GM13977 (cell line): Measurements from ENCODE around the gene SCARB1.
"Not testable (repeated sequence)": the region's sequence is repeated elsewhere in the genome, so short reads cannot be mapped to it uniquely, and the experiment has no call there.

Experiments used
- DNase-seq: peaks from one replicate; pipeline ENCODE4 v3.0.0; 2012; ENCODE audit warnings: low spot score
- in situ Hi-C: fragments of 300-500 bp; cut with MboI; formaldehyde crosslinking; loops from one replicate; pipeline ENCODE4 v1.12.0; 2022; ENCODE audit warnings: low sequenced_read_pairs, low pct_unique_long_range_greater_than_20kb, mixed read lengths, inconsistent platforms; ENCODE audit not compliant: unreplicated experiment
- TF ChIP-seq, protein P1 (sequence below): IDR thresholded peaks from 2 replicates; pipeline ENCODE4 v1.5.1; 2012; ENCODE audit warnings: mild to moderate bottlenecking, control low read depth; ENCODE audit not compliant: insufficient read depth; ENCODE audit errors: extremely low read depth, missing control alignments

The SCARB1 gene, protein sequence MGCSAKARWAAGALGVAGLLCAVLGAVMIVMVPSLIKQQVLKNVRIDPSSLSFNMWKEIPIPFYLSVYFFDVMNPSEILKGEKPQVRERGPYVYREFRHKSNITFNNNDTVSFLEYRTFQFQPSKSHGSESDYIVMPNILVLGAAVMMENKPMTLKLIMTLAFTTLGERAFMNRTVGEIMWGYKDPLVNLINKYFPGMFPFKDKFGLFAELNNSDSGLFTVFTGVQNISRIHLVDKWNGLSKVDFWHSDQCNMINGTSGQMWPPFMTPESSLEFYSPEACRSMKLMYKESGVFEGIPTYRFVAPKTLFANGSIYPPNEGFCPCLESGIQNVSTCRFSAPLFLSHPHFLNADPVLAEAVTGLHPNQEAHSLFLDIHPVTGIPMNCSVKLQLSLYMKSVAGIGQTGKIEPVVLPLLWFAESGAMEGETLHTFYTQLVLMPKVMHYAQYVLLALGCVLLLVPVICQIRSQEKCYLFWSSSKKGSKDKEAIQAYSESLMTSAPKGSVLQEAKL

DNA sequence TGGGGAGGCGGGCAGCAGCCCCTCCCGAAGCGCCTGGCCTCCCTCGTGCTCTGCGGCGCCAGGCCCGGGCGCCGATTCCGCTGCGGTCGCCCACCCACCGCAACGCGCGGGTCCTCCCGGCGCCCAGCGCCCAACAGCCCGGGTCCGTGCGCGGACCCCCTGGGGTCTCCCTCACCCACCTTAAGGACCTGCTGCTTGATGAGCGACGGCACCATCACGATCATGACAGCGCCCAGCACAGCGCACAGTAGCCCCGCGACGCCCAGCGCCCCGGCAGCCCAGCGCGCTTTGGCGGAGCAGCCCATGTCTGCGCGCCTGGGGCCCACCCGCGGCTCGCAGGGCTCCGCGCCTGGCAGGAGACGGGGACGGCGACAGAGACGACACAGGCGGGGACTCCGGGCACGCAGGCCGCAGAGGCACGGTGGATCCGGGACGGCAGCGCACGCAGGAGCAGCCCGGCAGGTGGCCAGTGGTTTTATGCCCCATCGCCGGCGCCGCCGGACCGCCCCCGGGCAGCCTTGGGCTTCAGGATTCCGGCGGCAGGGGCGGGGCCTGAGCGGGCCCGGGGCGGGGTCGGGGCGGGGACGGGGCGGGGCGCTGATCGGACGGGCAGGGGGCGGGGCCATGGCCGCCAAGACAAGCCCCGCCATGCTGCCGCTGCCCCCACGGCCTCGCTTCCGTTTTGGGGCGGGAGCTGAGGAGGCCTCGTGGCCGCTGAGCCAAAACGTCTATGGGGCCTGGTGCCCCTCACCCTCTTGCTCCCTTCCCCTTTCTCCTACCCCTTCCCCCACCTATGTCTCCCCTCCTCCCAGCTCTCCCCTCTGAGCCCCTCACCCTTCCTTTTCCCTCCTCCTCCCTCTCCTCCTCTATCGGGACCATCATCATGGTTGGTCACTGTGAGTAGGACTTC, at the start of gene SCARB1:
Gene SCARB1 (minus strand): TSS at position 449 of the 910 bp plus-strand sequence. CDS start 144 bp downstream, at position 305.
- DNase-seq: peak; percentile 99
- in situ Hi-C loops: no loop called here
- TF ChIP-seq, protein P1, sequence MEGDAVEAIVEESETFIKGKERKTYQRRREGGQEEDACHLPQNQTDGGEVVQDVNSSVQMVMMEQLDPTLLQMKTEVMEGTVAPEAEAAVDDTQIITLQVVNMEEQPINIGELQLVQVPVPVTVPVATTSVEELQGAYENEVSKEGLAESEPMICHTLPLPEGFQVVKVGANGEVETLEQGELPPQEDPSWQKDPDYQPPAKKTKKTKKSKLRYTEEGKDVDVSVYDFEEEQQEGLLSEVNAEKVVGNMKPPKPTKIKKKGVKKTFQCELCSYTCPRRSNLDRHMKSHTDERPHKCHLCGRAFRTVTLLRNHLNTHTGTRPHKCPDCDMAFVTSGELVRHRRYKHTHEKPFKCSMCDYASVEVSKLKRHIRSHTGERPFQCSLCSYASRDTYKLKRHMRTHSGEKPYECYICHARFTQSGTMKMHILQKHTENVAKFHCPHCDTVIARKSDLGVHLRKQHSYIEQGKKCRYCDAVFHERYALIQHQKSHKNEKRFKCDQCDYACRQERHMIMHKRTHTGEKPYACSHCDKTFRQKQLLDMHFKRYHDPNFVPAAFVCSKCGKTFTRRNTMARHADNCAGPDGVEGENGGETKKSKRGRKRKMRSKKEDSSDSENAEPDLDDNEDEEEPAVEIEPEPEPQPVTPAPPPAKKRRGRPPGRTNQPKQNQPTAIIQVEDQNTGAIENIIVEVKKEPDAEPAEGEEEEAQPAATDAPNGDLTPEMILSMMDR: peak; percentile 16

DNA sequence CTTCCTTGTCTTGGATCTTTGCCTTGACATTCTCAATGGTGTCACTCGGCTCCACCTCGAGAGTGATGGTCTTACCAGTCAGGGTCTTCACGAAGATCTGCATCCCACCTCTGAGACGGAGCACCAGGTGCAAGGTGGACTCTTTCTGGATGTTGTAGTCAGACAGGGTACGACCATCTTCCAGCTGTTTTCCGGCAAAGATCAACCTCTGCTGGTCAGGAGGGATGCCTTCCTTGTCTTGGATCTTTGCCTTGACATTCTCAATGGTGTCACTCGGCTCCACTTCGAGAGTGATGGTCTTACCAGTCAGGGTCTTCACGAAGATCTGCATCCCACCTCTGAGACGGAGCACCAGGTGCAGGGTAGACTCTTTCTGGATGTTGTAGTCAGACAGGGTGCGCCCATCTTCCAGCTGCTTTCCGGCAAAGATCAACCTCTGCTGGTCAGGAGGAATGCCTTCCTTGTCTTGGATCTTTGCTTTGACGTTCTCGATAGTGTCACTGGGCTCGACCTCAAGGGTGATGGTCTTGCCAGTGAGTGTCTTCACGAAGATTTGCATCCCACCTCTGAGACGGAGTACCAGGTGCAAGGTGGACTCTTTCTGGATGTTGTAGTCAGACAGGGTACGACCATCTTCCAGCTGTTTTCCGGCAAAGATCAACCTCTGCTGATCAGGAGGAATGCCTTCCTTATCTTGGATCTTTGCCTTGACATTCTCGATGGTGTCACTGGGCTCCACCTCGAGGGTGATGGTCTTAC, 49.0 kb upstream of the SCARB1 start:
- DNase-seq, in situ Hi-C loops: not testable (repeated sequence)

DNA sequence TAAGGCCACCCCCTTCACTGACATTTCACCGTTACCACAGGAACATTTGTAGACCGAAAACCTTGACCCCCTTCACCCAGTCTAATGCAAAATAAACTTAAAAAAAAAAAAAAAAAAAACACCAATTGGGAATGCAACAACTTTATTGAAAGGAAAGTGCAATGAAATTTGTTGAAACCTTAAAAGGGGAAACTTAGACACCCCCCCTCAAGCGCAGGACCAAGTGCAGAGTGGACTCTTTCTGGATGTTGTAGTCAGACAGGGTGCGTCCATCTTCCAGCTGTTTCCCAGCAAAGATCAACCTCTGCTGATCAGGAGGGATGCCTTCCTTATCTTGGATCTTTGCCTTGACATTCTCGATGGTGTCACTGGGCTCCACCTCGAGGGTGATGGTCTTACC, 47.9 kb upstream of the SCARB1 start:
- DNase-seq, in situ Hi-C loops: not testable (repeated sequence)

DNA sequence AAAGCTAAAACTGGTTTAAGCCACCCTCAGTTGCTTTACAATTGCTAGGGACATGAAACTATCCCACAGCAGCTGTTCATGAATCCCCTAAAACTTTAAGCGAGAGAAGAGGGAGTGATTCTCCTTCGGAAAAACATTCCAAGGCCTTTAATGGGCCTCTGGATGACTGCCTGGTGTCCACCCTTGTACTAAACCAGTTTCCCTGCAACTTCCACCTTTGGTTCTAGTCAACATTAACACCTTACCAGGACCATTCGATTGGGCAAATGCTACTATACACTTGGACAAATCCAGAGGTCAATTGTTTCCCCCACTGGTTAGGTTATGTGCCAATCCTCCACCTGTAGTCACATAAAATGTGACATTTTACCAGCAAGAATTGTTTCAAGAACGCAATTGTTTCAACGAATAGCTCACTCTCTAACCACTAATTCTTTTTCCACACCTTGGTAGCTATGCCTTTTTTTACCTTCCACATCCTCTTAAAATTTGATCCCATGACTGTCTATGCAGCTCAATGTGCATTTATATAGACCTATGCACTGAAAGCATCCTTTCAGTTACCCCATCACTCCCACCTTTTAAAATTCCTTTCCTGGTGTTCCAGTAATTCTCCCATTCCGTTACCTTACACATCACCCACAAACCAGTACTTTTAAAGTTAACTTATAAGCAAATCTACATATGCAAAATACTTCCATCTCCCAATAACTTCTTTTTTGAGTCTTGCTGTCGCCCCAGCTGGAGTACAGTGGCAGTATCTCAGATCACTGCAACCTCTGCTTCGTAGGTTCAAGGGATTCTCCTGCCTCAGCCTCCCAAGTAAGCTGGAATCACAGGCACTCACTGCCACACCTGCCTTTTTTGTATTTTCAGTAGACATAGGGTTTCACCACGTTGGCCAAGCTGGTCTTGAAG, 47.2 kb upstream of the SCARB1 start:
- TF ChIP-seq, protein P1: no peak
- no peak for DNase-seq
- in situ Hi-C loops: no loop called here

DNA sequence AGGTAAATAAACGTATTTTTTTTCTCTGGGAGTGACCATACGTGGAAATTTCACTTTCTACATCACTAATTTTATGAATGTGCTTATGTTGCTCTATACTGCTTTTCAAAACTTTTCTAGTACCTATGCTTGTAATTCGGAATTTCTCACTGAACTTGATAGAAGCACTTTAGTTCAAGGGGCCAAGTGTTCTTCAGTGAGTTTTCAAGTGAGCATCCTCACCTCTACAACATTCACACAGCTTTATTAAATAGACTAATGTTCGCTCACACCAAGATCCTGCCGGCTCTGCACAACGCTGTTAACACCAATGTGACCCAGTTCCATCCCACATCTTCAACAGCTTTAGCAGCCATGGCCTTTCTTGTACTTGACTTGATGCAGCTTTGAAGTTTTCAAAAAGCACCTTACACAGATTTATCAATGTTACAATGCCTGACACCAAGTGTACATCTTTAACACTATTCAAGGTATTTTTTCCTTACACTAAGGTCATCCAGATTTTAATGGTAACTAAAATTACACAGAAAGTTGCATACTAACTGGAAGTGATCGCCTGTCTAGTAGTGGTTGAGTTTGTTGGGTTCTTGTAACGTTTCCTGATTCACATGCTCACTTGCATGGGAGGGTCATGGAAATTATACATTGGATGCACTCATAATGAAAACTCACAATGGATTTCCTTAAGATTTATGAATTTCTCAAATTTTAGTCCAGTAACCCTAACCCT, 46.3 kb upstream of the SCARB1 start:
- in situ Hi-C loops: no loop called here
- no peak for DNase-seq
- TF ChIP-seq, protein P1: no peak

DNA sequence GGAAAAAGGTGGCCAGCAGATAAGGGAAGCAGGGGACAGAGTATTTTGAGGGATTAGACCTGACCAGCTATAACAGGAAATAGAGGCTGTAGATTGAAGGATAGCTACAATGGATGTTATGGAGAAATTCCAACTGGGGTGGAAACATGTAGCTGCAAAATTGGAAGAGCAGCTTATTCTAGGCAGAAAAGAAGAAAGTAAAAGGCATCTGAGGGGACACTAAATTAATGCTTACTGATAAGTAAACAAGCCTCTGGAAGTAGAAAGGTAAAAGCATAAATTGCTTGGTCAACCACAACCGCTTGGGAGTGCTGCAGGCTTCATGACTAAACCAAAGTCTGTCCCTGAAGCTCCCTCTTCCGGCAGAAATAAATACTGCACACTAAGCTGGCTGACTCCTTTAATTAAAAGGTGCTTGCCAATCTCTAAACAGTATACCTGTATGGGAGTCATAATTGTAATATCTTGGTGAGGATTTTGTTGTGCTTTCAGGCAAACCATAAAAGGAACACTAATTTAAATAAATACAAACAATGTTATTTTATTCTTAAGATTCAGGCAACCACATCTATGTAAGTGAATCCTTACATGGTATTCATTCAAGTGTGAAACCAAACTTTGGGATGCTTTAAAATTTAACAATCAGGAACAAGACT, 43.1 kb upstream of the SCARB1 start:
- TF ChIP-seq, protein P1: peak; percentile 98
- in situ Hi-C loops: no loop called here
- peak; percentile 81 for DNase-seq
